Erythroblast (primary cell): ENCODE measurements around the gene CHST9.

Experiments
- GATA1 ChIP-seq: IDR thresholded peaks from 2 replicates; pipeline ENCODE4 v1.6.1; 2011; ENCODE audit warnings: low read depth, mild to moderate bottlenecking, control low read depth, low read length, moderate library complexity
- POLR2A ChIP-seq: IDR thresholded peaks from 2 replicates; pipeline ENCODE4 v1.6.1; 2011; ENCODE audit warnings: mild to moderate bottlenecking, low read length

GRCh38 chr18:26960911-26961310 lies 224.2 kb downstream of the CHST9 start:
- TF ChIP-seq POLR2A (no peak), GATA1 (no peak)
